ENCODE data around the gene ROM1. TPM values are rescaled to one million over a fixed set of nuclear protein-coding genes. Genes with fewer than 3 reads are reported as not detected.

ROM1 gene
- total and polyA plus RNA-seq, 2 experiments from 2014 or later: 1.5 to 3.2 TPM

DNA sequence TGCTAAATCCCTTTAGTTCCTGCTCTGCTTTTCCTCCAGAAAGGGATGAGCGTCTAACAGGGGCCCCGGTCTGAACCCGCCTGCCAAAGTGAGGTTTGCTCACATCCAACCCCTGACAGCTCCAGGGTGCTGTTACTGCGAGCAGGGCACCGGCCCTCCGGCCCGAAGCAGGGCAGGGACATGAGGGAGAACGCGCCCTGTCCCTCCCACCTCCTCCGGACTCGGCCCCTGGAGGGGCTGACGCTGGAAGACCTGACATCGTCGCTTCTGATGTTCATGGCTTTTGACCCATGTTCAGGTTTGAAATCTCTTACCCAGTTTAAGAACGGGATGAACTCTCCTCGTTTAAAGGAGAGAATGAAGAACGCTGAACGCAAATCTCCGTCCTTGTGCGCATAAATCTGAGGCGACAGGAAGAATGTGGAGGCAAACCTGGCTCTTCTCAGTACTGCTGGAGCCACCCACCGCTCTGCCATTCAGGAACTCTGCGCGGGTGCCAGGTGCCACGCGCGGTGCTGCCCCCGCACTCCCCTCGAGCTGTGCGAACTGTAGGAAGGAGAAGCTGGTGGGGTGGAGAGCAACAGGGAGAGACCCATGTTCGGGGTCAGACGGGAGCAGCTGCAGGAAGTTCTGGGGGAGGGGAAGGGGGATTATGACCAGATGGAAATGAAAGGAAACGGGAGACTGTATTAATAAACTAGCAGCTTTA lies 38.5 kb upstream of the ROM1 start:
- WGBS (ENCODE audit: low lambda C conversion rate, missing lambda C conversion rate): 5% methylated on average over 33 of the region's 33 CpGs

DNA sequence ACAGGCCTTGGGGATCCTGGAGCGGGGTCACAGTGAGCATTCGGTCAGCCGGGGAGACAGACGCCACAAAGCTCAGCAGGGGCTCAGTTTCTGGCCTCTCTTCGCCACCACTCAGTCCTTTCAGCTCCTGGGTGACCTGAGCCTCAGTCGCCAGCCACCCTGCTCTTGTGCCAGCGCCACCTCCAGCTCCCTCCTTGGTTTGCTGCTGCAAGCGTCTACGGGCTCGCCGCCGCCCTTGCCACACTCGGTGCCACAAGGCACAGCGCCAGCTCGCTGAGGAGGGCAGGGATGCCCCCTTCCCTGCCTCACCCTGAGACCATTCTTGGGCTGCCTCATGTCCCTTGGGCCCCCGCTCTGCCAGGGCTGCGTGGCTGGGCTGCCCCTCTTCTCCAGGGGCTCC lies 37.9 kb upstream of the ROM1 start:
- Histone ChIP-seq H3K27me3 (no peaks in the 10 kb centered on the region), H2AFZ (peak overlapping the region; percentile 42), H3K4me2 (peak overlapping the region; percentile 85), H3K9me3 (ENCODE audit: low read depth) (no peaks in the 10 kb centered on the region), H3K27ac (peak overlapping the region; percentile 89), H4K20me1 (ENCODE audit: insufficient read depth, poor library complexity, severe bottlenecking) (peaks cover 17% of the 10 kb centered on the region), H3K79me2 (peaks cover 52% of the 10 kb centered on the region), H3K9me2 (replicated peaks; ENCODE audit: insufficient read depth) (no peaks in the 10 kb centered on the region), H3K36me3 (replicated peaks; ENCODE audit: insufficient read depth, low read depth) (no peaks in the 10 kb centered on the region), H3K4me3 (peak overlapping the region; percentile 56), H3K4me1 (ENCODE audit: insufficient read depth) (peaks cover 31% of the 10 kb centered on the region)
- TF ChIP-seq EZH2 (IDR thresholded peaks at IDR 0.05; ENCODE audit: borderline replicate concordance): no peak
- no peak for TF ChIP-seq EZH2phosphoT487 (IDR thresholded peaks at IDR 0.05; ENCODE audit: low read depth, severe bottlenecking, unreplicated experiment)
- TF ChIP-seq, protein P1, sequence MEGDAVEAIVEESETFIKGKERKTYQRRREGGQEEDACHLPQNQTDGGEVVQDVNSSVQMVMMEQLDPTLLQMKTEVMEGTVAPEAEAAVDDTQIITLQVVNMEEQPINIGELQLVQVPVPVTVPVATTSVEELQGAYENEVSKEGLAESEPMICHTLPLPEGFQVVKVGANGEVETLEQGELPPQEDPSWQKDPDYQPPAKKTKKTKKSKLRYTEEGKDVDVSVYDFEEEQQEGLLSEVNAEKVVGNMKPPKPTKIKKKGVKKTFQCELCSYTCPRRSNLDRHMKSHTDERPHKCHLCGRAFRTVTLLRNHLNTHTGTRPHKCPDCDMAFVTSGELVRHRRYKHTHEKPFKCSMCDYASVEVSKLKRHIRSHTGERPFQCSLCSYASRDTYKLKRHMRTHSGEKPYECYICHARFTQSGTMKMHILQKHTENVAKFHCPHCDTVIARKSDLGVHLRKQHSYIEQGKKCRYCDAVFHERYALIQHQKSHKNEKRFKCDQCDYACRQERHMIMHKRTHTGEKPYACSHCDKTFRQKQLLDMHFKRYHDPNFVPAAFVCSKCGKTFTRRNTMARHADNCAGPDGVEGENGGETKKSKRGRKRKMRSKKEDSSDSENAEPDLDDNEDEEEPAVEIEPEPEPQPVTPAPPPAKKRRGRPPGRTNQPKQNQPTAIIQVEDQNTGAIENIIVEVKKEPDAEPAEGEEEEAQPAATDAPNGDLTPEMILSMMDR (IDR thresholded peaks at IDR 0.05; ENCODE audit: poor library complexity): no peak
- DNase-seq (ENCODE audit: low spot score): no peak
- 73% methylated on average over 16 of the region's 17 CpGs for WGBS (ENCODE audit: low lambda C conversion rate, missing lambda C conversion rate)

More for the DNA sequence above, 38.5 kb upstream of the ROM1 start:
- H3K79me2 ChIP-seq: peaks cover 58% of the 10 kb centered on the region
- H3K27ac ChIP-seq: peak overlapping the region; percentile 89
- no peaks in the 10 kb centered on the region for H3K27me3 ChIP-seq
- H2AFZ ChIP-seq: peak overlapping the region; percentile 42
- no peaks in the 10 kb centered on the region for H3K9me3 ChIP-seq (ENCODE audit: low read depth)
- peaks cover 31% of the 10 kb centered on the region for H3K4me1 ChIP-seq (ENCODE audit: insufficient read depth)
- peaks cover 18% of the 10 kb centered on the region for H4K20me1 ChIP-seq (ENCODE audit: insufficient read depth, poor library complexity, severe bottlenecking)
- TF ChIP-seq, protein P1 (IDR thresholded peaks at IDR 0.05; ENCODE audit: poor library complexity): no peak
- no peak for TF ChIP-seq EZH2phosphoT487 (IDR thresholded peaks at IDR 0.05; ENCODE audit: low read depth, severe bottlenecking, unreplicated experiment)
- no peak for TF ChIP-seq EZH2 (IDR thresholded peaks at IDR 0.05; ENCODE audit: borderline replicate concordance)
- peak; percentile 44 for DNase-seq (ENCODE audit: low spot score)
- H3K4me3 ChIP-seq: peak overlapping the region; percentile 56
- no peaks in the 10 kb centered on the region for H3K9me2 ChIP-seq (replicated peaks; ENCODE audit: insufficient read depth)
- H3K36me3 ChIP-seq (replicated peaks; ENCODE audit: insufficient read depth, low read depth): no peaks in the 10 kb centered on the region
- H3K4me2 ChIP-seq: peak overlapping the region; percentile 85

DNA sequence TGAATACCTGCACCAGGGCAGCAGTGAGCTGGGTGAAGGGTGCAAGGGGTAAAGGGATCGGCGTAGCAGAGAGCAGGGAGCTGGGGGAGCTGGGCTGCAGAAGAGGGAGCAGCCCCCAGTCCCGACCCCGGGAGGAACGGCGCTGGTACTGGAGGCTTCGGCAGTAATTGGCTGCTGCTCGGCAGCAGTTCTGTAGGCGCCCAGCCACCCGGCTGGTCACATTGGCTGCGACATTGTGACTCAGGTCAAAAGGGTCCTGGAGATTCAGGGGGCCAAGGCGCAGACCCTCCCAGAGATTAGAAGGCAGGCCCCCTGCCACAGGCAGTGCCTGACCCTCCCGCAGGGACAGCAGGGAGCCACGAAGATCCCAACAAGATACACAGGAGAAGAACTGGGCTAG lies 37.2 kb upstream of the ROM1 start:
- Histone ChIP-seq H2AFZ (no peak overlapping the region), H3K27ac (peak overlapping the region; percentile 89), H4K20me1 (ENCODE audit: insufficient read depth, poor library complexity, severe bottlenecking) (peaks cover 14% of the 10 kb centered on the region), H3K79me2 (peaks cover 45% of the 10 kb centered on the region), H3K9me3 (ENCODE audit: low read depth) (no peaks in the 10 kb centered on the region), H3K36me3 (replicated peaks; ENCODE audit: insufficient read depth, low read depth) (no peaks in the 10 kb centered on the region), H3K9me2 (replicated peaks; ENCODE audit: insufficient read depth) (no peaks in the 10 kb centered on the region), H3K27me3 (no peaks in the 10 kb centered on the region), H3K4me2 (peak overlapping the region; percentile 85), H3K4me1 (ENCODE audit: insufficient read depth) (peaks cover 31% of the 10 kb centered on the region), H3K4me3 (no peak overlapping the region)
- TF ChIP-seq EZH2 (IDR thresholded peaks at IDR 0.05; ENCODE audit: borderline replicate concordance) (no peak), EZH2phosphoT487 (IDR thresholded peaks at IDR 0.05; ENCODE audit: low read depth, severe bottlenecking, unreplicated experiment) (no peak)
- TF ChIP-seq, protein P1 (IDR thresholded peaks at IDR 0.05; ENCODE audit: poor library complexity): no peak
- WGBS (ENCODE audit: low lambda C conversion rate, missing lambda C conversion rate): 91% methylated on average over 14 of the region's 14 CpGs
- no peak for DNase-seq (ENCODE audit: low spot score)

All from hepatocyte (in vitro differentiated cells).